ENCODE data around the gene THADA.
"Not testable (repeated sequence)": the region's sequence is repeated elsewhere in the genome, so short reads cannot be mapped to it uniquely, and the experiment has no call there.

DNA sequence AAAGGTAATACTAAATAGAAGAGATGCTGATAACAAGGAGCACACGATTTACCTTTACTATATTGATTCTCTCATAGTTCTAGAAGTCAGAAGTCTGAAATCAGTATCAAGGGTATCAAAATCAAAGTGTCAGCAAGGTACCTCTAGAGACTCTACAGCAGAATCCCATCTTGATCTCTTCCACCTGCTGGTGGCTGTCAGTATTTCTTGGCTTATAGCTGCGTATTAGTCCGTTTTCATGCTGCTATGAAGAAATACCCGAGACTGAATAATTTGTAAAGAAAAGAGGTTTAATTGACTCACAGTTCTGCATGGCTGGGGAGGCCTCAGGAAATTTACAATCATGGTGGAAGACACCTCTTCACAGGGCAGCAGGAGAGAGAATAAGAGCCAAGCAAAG, 149.1 kb downstream of the THADA start:
- TF ChIP-seq, protein P1, sequence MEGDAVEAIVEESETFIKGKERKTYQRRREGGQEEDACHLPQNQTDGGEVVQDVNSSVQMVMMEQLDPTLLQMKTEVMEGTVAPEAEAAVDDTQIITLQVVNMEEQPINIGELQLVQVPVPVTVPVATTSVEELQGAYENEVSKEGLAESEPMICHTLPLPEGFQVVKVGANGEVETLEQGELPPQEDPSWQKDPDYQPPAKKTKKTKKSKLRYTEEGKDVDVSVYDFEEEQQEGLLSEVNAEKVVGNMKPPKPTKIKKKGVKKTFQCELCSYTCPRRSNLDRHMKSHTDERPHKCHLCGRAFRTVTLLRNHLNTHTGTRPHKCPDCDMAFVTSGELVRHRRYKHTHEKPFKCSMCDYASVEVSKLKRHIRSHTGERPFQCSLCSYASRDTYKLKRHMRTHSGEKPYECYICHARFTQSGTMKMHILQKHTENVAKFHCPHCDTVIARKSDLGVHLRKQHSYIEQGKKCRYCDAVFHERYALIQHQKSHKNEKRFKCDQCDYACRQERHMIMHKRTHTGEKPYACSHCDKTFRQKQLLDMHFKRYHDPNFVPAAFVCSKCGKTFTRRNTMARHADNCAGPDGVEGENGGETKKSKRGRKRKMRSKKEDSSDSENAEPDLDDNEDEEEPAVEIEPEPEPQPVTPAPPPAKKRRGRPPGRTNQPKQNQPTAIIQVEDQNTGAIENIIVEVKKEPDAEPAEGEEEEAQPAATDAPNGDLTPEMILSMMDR (IDR thresholded peaks at IDR 0.05; ENCODE audit: insufficient read depth, low read length, poor library complexity, severe bottlenecking) = not testable (repeated sequence)
- not testable (repeated sequence) for TF ChIP-seq EZH2phosphoT487 (conservative IDR thresholded peaks at IDR 0.05; ENCODE audit: low read length)
